ENCODE measurements around the gene PCDH8.

GRCh38 chr13:52832313-52832712 lies 16.1 kb downstream of the PCDH8 start:
- TF ChIP-seq POLR2AphosphoS5 (IDR thresholded peaks at IDR 0.05; ENCODE audit: borderline replicate concordance, low read depth, low read length): no peak; the same call in 1 of the 2 replicates
- TF ChIP-seq EZH2 (IDR thresholded peaks at IDR 0.05): no peak
